GM18505 (cell line): ENCODE results near the gene ZNF106.

Source experiments
- ATAC-seq: cut with Tn5 transposase; IDR thresholded peaks from one replicate; pipeline ENCODE4 v1.9.1; 2021; ENCODE audit not compliant: unreplicated experiment
- POLR2A ChIP-seq: IDR thresholded peaks from 4 replicates; pipeline ENCODE4 v1.6.1; 2011; ENCODE audit warnings: borderline replicate concordance; ENCODE audit not compliant: insufficient read depth, insufficient read length; ENCODE audit errors: extremely low read depth

The ZNF106 gene

GRCh38 chr15:42363942-42364341 lies 127.0 kb downstream of the ZNF106 start:
- ATAC-seq: no peak
- no peak for TF ChIP-seq POLR2A

GRCh38 chr15:42363487-42363886 lies 127.5 kb downstream of the ZNF106 start:
- no peak for ATAC-seq
- no peak for TF ChIP-seq POLR2A
